HK-2 (cell line): ENCODE measurements around the gene GFOD2.

ENCODE experiments used
- DNase-seq: peaks from one replicate; pipeline ENCODE4 v3.0.0-alpha.2; 2018; ENCODE audit not compliant: unreplicated experiment

The GFOD2 gene

DNA sequence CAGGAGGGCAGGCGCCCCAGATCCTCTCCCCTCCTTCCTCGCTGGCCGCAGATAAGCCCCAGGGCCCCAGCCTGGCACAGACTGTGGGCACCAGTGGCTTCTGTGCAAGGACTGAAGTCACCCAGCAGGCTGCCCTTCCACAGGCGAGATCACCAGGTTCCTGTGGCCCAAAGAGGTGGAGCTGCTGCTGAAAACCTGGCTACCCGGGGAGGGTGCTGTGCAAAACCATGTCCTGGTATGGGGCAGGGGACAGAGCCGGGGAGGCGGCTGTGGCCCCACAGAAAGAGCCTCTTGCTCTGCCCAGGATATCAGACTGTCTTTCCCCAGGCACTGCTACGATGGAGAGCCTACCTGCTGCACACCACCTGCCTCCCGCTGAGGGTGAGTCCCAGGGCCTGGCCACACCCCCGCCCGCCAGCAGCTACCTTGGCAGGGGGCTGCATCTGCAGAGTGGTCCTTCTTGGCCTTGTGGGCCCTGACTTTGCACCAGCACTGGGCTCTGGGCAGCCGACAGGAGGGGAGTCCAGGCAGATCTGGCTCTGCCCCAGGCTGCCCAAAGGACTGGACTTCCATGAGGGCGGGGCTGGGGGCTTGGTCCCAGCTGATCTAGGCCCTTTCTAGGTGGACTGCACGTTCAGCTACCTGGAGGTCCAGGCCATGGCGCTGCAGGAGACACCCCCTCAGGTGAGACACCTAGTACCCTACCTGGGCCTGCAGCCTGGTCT lies 73.6 kb downstream of the GFOD2 start:
- no peak for DNase-seq

GRCh38 chr16:67644038-67644437 lies 75.1 kb downstream of the GFOD2 start:
- no peak for DNase-seq

DNA sequence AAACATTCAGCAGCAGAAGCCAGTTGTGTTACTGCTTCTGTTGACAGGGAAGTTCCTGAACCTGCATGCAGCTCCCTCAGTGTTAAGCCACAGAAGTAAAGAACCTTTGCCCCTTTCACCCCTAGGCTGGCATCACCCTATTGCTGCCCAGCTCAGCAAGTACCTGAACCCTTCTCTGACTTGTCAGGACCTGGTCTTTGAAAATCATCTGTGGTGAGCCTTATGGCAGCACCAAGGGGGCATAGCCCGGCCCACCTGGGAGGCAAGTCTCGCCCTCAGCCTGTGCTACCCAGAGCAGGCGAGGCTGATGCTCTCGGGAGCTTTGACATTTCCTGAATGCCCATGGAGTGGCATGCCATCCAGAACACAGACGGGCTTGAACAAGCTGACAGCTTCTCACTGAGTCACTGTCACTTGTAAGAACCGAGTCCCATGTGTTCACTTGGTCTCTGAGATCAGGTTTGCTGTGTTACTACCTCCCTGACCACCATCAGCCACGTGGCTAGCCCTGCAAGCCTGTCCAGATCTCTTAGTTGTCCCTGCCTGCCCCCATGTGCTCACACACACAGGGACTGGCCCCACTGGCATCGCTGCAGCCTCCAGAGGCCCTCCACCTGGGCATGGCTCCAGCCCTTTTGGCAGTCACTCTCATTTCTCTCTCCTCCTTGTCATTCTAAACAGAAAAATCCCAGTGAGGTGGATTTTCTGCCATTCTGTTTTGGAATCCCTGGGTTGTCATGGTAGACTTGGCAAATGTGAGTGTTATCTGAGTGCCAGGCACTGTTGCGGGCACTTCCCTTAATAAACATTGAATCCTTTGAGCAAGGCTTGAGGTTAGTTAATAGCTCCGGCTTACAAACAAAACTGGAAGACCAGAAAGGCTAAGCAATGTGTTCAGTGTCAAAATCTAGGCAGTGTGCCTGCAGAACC lies 77.1 kb downstream of the GFOD2 start:
- DNase-seq, result no peak

- DNase-seq, result no peak
Measured at GRCh38 chr16:67637625-67638024, 81.5 kb downstream of the GFOD2 start.

- DNase-seq, result no peak
Measured at GRCh38 chr16:67636713-67637112, 82.4 kb downstream of the GFOD2 start.

- DNase-seq, result no peak
Measured at GRCh38 chr16:67632415-67633172, 86.5 kb downstream of the GFOD2 start.

DNA sequence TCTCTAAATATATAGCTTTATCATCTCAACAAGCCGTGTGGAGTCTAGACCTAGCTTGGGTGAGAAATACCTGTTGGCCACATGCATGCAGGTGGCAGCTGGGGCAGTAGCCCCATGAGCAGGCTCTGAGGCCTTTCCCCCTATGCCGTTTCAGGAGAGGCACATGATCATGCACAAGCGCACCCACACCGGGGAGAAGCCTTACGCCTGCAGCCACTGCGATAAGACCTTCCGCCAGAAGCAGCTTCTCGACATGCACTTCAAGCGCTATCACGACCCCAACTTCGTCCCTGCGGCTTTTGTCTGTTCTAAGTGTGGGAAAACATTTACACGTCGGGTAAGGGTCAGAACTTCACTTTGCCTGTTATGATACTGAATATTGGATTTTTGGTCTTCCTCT lies 90.9 kb downstream of the GFOD2 start:
- no peak for DNase-seq
